H9 (cell line): ENCODE data around the gene FXYD2. TPM values are rescaled to one million over a fixed set of nuclear protein-coding genes. Genes with fewer than 3 reads are reported as not detected.

Experiments used
- DNase-seq: peaks from one replicate; pipeline ENCODE4 v3.0.0-alpha.2; 2017
- H2AFZ ChIP-seq: one replicate; pipeline ENCODE4 v1.6.1; 2013; ENCODE audit warnings: mild to moderate bottlenecking, low read length, control low read depth, moderate library complexity
- H2AK5ac ChIP-seq: 2 replicates; pipeline ENCODE4 v1.6.1; 2013; ENCODE audit warnings: low read length, control low read depth, mixed read lengths; ENCODE audit not compliant: insufficient read length
- H2BK120ac ChIP-seq: one replicate; pipeline ENCODE4 v1.6.1; 2013; ENCODE audit warnings: low read depth, mild to moderate bottlenecking, low read length, control low read depth, inconsistent platforms; ENCODE audit not compliant: poor library complexity, severe bottlenecking
- H2BK12ac ChIP-seq: 2 replicates; pipeline ENCODE4 v1.6.1; 2013; ENCODE audit warnings: low read length, control low read depth, mixed read lengths, low read depth; ENCODE audit not compliant: insufficient read length
- H2BK15ac ChIP-seq: 2 replicates; pipeline ENCODE4 v1.6.1; 2013; ENCODE audit warnings: low read depth, low read length, control low read depth
- H2BK20ac ChIP-seq: one replicate; pipeline ENCODE4 v1.6.1; 2013; ENCODE audit warnings: low read depth, mild to moderate bottlenecking, low read length, control low read depth, inconsistent platforms; ENCODE audit not compliant: poor library complexity, severe bottlenecking
- H2BK5ac ChIP-seq: 2 replicates; pipeline ENCODE4 v1.6.1; 2013; ENCODE audit warnings: low read length, control low read depth, mixed read lengths; ENCODE audit not compliant: insufficient read length
- H3K14ac ChIP-seq: 2 replicates; pipeline ENCODE4 v1.6.1; 2013; ENCODE audit warnings: low read length, control low read depth; ENCODE audit not compliant: insufficient read depth
- H3K18ac ChIP-seq: 2 replicates; pipeline ENCODE4 v1.6.1; 2013; ENCODE audit warnings: low read depth, mild to moderate bottlenecking, mixed read lengths, low read length, control low read depth; ENCODE audit not compliant: insufficient read length
- H3K23ac ChIP-seq: 2 replicates; pipeline ENCODE4 v1.6.1; 2013; ENCODE audit warnings: low read length, control low read depth, mixed read lengths, low read depth; ENCODE audit not compliant: insufficient read length
- H3K23me2 ChIP-seq: 2 replicates; pipeline ENCODE4 v1.6.1; 2013; ENCODE audit warnings: low read depth, mild to moderate bottlenecking, mixed read lengths, low read length, control low read depth; ENCODE audit not compliant: insufficient read length, poor library complexity, severe bottlenecking
- H3K27ac ChIP-seq: 2 replicates; pipeline ENCODE4 v1.5.1; 2013; ENCODE audit warnings: low read length, control low read depth, mixed read lengths, low read depth; ENCODE audit not compliant: insufficient read length
- H3K27me3 ChIP-seq: 2 replicates; pipeline ENCODE4 v1.6.1; 2013; ENCODE audit warnings: low read length, control low read depth, inconsistent platforms; ENCODE audit not compliant: insufficient read depth
- H3K4ac ChIP-seq: 2 replicates; pipeline ENCODE4 v1.6.1; 2013; ENCODE audit warnings: low read depth, mild to moderate bottlenecking, control low read depth, inconsistent platforms, low read length, moderate library complexity
- H3K4me1 ChIP-seq: 2 replicates; pipeline ENCODE4 v1.6.1; 2013; ENCODE audit warnings: low read length, control low read depth, inconsistent platforms; ENCODE audit not compliant: insufficient read depth
- H3K4me2 ChIP-seq: 2 replicates; pipeline ENCODE4 v1.6.1; 2013; ENCODE audit warnings: low read length, control low read depth, mixed read lengths; ENCODE audit not compliant: insufficient read length, insufficient read depth
- H3K56ac ChIP-seq: 2 replicates; pipeline ENCODE4 v1.6.1; 2013; ENCODE audit warnings: low read depth, mild to moderate bottlenecking, mixed read lengths, low read length, control low read depth; ENCODE audit not compliant: insufficient read length
- H3K79me1 ChIP-seq: 2 replicates; pipeline ENCODE4 v1.6.1; 2013; ENCODE audit warnings: low read depth, mild to moderate bottlenecking, moderate library complexity, low read length, control low read depth, inconsistent platforms; ENCODE audit not compliant: insufficient read depth, poor library complexity, severe bottlenecking
- H3K79me2 ChIP-seq: 2 replicates; pipeline ENCODE4 v1.6.1; 2013; ENCODE audit warnings: low read length, control low read depth, inconsistent platforms; ENCODE audit not compliant: insufficient read depth
- H3K9ac ChIP-seq: 2 replicates; pipeline ENCODE4 v1.6.1; 2013; ENCODE audit warnings: low read length, control low read depth, mixed read lengths; ENCODE audit not compliant: insufficient read length; ENCODE audit errors: extremely low read depth
- H3K9me3 ChIP-seq: one replicate; pipeline ENCODE4 v1.6.1; 2013; ENCODE audit warnings: low read depth, low read length, inconsistent platforms; ENCODE audit not compliant: control insufficient read depth
- H3T11ph ChIP-seq: one replicate; pipeline ENCODE4 v1.6.1; 2013; ENCODE audit warnings: mild to moderate bottlenecking, low read length, control low read depth, inconsistent platforms
- H4K20me1 ChIP-seq: one replicate; pipeline ENCODE4 v1.6.1; 2013; ENCODE audit not compliant: control insufficient read depth, insufficient read length, insufficient read depth
- H4K5ac ChIP-seq: 2 replicates; pipeline ENCODE4 v1.6.1; 2013; ENCODE audit warnings: low read depth, mild to moderate bottlenecking, mixed read lengths, low read length, control low read depth; ENCODE audit not compliant: insufficient read length
- H4K8ac ChIP-seq: replicated peaks from 2 replicates; pipeline ENCODE4 v1.6.1; 2013; ENCODE audit warnings: low read length, control low read depth, mixed read lengths, low read depth; ENCODE audit not compliant: insufficient read length
- H4K91ac ChIP-seq: 2 replicates; pipeline ENCODE4 v1.6.1; 2013; ENCODE audit warnings: low read depth, mild to moderate bottlenecking, moderate library complexity, mixed read lengths, low read length, control low read depth; ENCODE audit not compliant: insufficient read length
- H3K27ac Mint-ChIP-seq, 3 experiments: 2 replicates in 2 of 3; 3 replicates in 1 of 3; pipeline ENCODE4 v1.8.0; 2020 to 2021; ENCODE audit warnings: mixed read lengths in 3 of 3, mild to moderate bottlenecking in 1 of 3, moderate library complexity in 1 of 3
- H3K27me3 Mint-ChIP-seq: 2 replicates; pipeline ENCODE4 v1.8.0; 2021; ENCODE audit warnings: low read depth, mild to moderate bottlenecking, moderate library complexity, mixed read lengths
- H3K36me3 Mint-ChIP-seq, 3 experiments: 2 replicates in 2 of 3; 3 replicates in 1 of 3; pipeline ENCODE4 v1.8.0; 2020 to 2021; ENCODE audit warnings: low read depth in 3 of 3, mixed read lengths in 3 of 3; ENCODE audit not compliant: insufficient read depth in 1 of 3
- H3K4me1 Mint-ChIP-seq, 2 experiments: 2 replicates each; pipeline ENCODE4 v1.8.0; 2020; ENCODE audit warnings: mixed read lengths in 2 of 2
- H3K4me3 Mint-ChIP-seq, 2 experiments: 2 replicates in 1 of 2; 3 replicates in 1 of 2; pipeline ENCODE4 v1.8.0; 2020 to 2021; ENCODE audit warnings: mild to moderate bottlenecking in 2 of 2, mixed read lengths in 2 of 2, moderate library complexity in 1 of 2
- H3K9me3 Mint-ChIP-seq, 2 experiments: 2 replicates in 1 of 2; 3 replicates in 1 of 2; pipeline ENCODE4 v1.8.0; 2020; ENCODE audit warnings: mild to moderate bottlenecking in 2 of 2, mixed read lengths in 2 of 2, moderate library complexity in 1 of 2
- CTCF ChIP-seq: fragments of 200-600 bp; sonication (generic); conservative IDR thresholded peaks from 3 replicates; pipeline ENCODE4 v1.8.0; 2021; ENCODE audit warnings: antibody characterized with exemption, mild to moderate bottlenecking
- WGBS: extraction: QIAGEN DNeasy Blood & Tissue Kit; methylation state at CpG from one replicate; pipeline ENCODE4 v1.1.7; 2013; ENCODE audit warnings: missing lambda C conversion rate, low lambda C conversion rate, mixed read lengths; ENCODE audit not compliant: insufficient read length; ENCODE audit errors: extremely low coverage; 5-methylcytosine and 5-hydroxymethylcytosine counted together
- long read RNA-seq: library from polyadenylated mRNA; unstranded; transcript quantifications from one replicate; pipeline ENCODE4 v2.0.0, GENCODE V29; 2020
- total RNA-seq: library from RNA; stranded (reverse); gene quantifications from 2 replicates; pipeline ENCODE4 v1.2.1, GENCODE V29; 2021

FXYD2 gene
- 0.70 and 0.79 TPM in 2 replicates for total RNA-seq
- long read RNA-seq, result 0 reads

- H3K9ac ChIP-seq, result no peak within 1 kb of the TSS
- H3T11ph ChIP-seq, result no peak within 1 kb of the TSS
- no peak within 1 kb of the TSS for H2AK5ac ChIP-seq
- no peak within 1 kb of the TSS for H2AFZ ChIP-seq
- no peak within 1 kb of the TSS for H3K4me2 ChIP-seq
- H3K27ac ChIP-seq, result no peak within 1 kb of the TSS
- no peak within 1 kb of the TSS for H3K56ac ChIP-seq
- Mint-ChIP-seq H3K27ac (peak within 1 kb of the TSS; percentile 55 to 75 (median 60); a peak in 3 of 7 replicates), H3K27me3 (peaks cover 9% of the 10 kb centered on the region), H3K4me3 (peak within 1 kb of the TSS in 1 of 2 experiments; percentile 51; a peak in 1 of 5 replicates), H3K4me1 (peaks cover 34 to 45% of the 10 kb centered on the region in 2 experiments), H3K36me3 (no peaks in the 10 kb centered on the region), H3K9me3 (no peaks in the 10 kb centered on the region; a peak in 1 of 5 replicates)
- no peaks in the 10 kb centered on the region for H3K23me2 ChIP-seq
- no peaks in the 10 kb centered on the region for H4K20me1 ChIP-seq
- WGBS, result no CpG with 5 or more reads among the region's 22 CpGs
- no peak within 1 kb of the TSS for H2BK15ac ChIP-seq
- TF ChIP-seq CTCF, result no peak
- no peak within 1 kb of the TSS for H3K23ac ChIP-seq
- H4K5ac ChIP-seq, result no peak within 1 kb of the TSS
- DNase-seq, result peak; percentile 36
- H3K9me3 ChIP-seq, result no peaks in the 10 kb centered on the region
- no peaks in the 10 kb centered on the region for H3K79me1 ChIP-seq
- H2BK12ac ChIP-seq, result no peak within 1 kb of the TSS
- no peak within 1 kb of the TSS for H2BK5ac ChIP-seq
- H3K79me2 ChIP-seq, result no peaks in the 10 kb centered on the region
- H3K4ac ChIP-seq, result no peak within 1 kb of the TSS
- no peak within 1 kb of the TSS for H3K18ac ChIP-seq
- no peak within 1 kb of the TSS; the same call in 1 of the 2 replicates for H3K14ac ChIP-seq
- H2BK20ac ChIP-seq, result no peak within 1 kb of the TSS
- no peaks in the 10 kb centered on the region; the same call in 1 of the 2 replicates for H3K4me1 ChIP-seq
- no peak within 1 kb of the TSS for H4K91ac ChIP-seq
- H2BK120ac ChIP-seq, result no peak within 1 kb of the TSS
- no peak within 1 kb of the TSS for H4K8ac ChIP-seq
- no peaks in the 10 kb centered on the region for H3K27me3 ChIP-seq
These were observed at the start of gene FXYD2 for GRCh38 chr11:117824571-117825537. Gene FXYD2 (minus strand): TSS chr11:117824744. CDS start chr11:117824678, 66 bp downstream.
